Measurements from ENCODE around the gene TNNC2.

GRCh38 chr20:45833030-45833882, 6.1 kb upstream of the TNNC2 start, which contains the start of gene SNX21:
- TF ChIP-seq, protein P1, sequence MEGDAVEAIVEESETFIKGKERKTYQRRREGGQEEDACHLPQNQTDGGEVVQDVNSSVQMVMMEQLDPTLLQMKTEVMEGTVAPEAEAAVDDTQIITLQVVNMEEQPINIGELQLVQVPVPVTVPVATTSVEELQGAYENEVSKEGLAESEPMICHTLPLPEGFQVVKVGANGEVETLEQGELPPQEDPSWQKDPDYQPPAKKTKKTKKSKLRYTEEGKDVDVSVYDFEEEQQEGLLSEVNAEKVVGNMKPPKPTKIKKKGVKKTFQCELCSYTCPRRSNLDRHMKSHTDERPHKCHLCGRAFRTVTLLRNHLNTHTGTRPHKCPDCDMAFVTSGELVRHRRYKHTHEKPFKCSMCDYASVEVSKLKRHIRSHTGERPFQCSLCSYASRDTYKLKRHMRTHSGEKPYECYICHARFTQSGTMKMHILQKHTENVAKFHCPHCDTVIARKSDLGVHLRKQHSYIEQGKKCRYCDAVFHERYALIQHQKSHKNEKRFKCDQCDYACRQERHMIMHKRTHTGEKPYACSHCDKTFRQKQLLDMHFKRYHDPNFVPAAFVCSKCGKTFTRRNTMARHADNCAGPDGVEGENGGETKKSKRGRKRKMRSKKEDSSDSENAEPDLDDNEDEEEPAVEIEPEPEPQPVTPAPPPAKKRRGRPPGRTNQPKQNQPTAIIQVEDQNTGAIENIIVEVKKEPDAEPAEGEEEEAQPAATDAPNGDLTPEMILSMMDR (conservative IDR thresholded peaks at IDR 0.05 in 1 of 2, IDR thresholded peaks at IDR 0.05 in 1 of 2; ENCODE audit: extremely low read depth in 1 of 2, insufficient read depth in 1 of 2, low read depth in 1 of 2, low read length in 2 of 2), result no peak
- no peak for TF ChIP-seq EZH2 (IDR thresholded peaks at IDR 0.05; ENCODE audit: borderline replicate concordance, low read length)
